SK-N-SH treated with all-trans-retinoic acid at 6 μM for 48 hours (cell line): ENCODE results near the gene LY6G5C.
A peak's percentile ranks its signal among the peaks of the same experiment; 100 is the strongest.

ENCODE experiments used
- ATAC-seq: fragments of 200-7000 bp; cut with Tn5 transposase; 3 replicates; pipeline ENCODE4 v1.9.1; 2020; ENCODE audit warnings: mild to moderate bottlenecking, moderate library complexity
- ARNTL ChIP-seq: fragments of 450-650 bp; formaldehyde crosslinking; IDR thresholded peaks from 2 replicates; pipeline ENCODE4 v1.5.0; 2020; ENCODE audit warnings: low read depth, mild to moderate bottlenecking, moderate library complexity, borderline replicate concordance
- BACH2 ChIP-seq: fragments of 250-450 bp; sonication (Bioruptor Pico); IDR thresholded peaks from 2 replicates; pipeline ENCODE4 v1.9.0; 2021; ENCODE audit warnings: mild to moderate bottlenecking, borderline replicate concordance
- CSDC2 ChIP-seq: fragments of 250-450 bp; sonication (Bioruptor Pico); IDR thresholded peaks from 2 replicates; pipeline ENCODE4 v1.5.0; 2020; ENCODE audit warnings: mild to moderate bottlenecking, moderate library complexity
- ESRRG ChIP-seq: fragments of 250-450 bp; sonication (Bioruptor Pico); IDR thresholded peaks from 2 replicates; pipeline ENCODE4 v1.6.1; 2021; ENCODE audit warnings: mild to moderate bottlenecking
- ISL1 ChIP-seq: fragments of 250-450 bp; sonication (Bioruptor Pico); IDR thresholded peaks from 2 replicates; pipeline ENCODE4 v2.1.2; 2022; ENCODE audit warnings: mild to moderate bottlenecking, moderate library complexity
- OSR1 ChIP-seq: fragments of 250-450 bp; sonication (Bioruptor Pico); IDR thresholded peaks from 2 replicates; pipeline ENCODE4 v1.8.0; 2022; ENCODE audit warnings: moderate library complexity, mild to moderate bottlenecking, inconsistent platforms
- RARB ChIP-seq: fragments of 250-450 bp; sonication (Bioruptor Pico); IDR thresholded peaks from 2 replicates; pipeline ENCODE4 v1.8.0; 2021; ENCODE audit warnings: mild to moderate bottlenecking, moderate library complexity
- SNAI2 ChIP-seq: fragments of 250-450 bp; sonication (Bioruptor Pico); IDR thresholded peaks from 2 replicates; pipeline ENCODE4 v1.5.0; 2020; ENCODE audit warnings: mild to moderate bottlenecking, moderate library complexity
- TCF4 ChIP-seq: fragments of 250-450 bp; sonication (Bioruptor Pico); IDR thresholded peaks from 2 replicates; pipeline ENCODE4 v1.8.0; 2021; ENCODE audit warnings: mild to moderate bottlenecking, moderate library complexity, borderline replicate concordance
- TOX ChIP-seq: fragments of 250-450 bp; sonication (Bioruptor Pico); IDR thresholded peaks from 2 replicates; pipeline ENCODE4 v1.8.0; 2021; ENCODE audit warnings: mild to moderate bottlenecking, moderate library complexity, borderline replicate concordance
- ZC3H10 ChIP-seq: fragments of 250-450 bp; sonication (Bioruptor Pico); IDR thresholded peaks from 2 replicates; pipeline ENCODE4 v1.5.1; 2021; ENCODE audit warnings: mild to moderate bottlenecking, moderate library complexity
- ZFP3 ChIP-seq: fragments of 250-450 bp; sonication (Bioruptor Pico); IDR thresholded peaks from 2 replicates; pipeline ENCODE4 v1.5.0; 2020; ENCODE audit warnings: mild to moderate bottlenecking, moderate library complexity
- ZFP30 ChIP-seq: fragments of 450-650 bp; formaldehyde crosslinking; IDR thresholded peaks from 2 replicates; pipeline ENCODE4 v1.5.0; 2022; ENCODE audit warnings: mild to moderate bottlenecking, moderate library complexity
- ZNF565 ChIP-seq: fragments of 450-650 bp; formaldehyde crosslinking; conservative IDR thresholded peaks from 2 replicates; pipeline ENCODE4 v1.5.0; 2020; ENCODE audit warnings: low read depth, mild to moderate bottlenecking, moderate library complexity
- ZNF70 ChIP-seq: fragments of 450-650 bp; formaldehyde crosslinking; IDR thresholded peaks from 2 replicates; pipeline ENCODE4 v1.5.0; 2020; ENCODE audit warnings: mild to moderate bottlenecking, moderate library complexity
- ZNF8 ChIP-seq: fragments of 450-650 bp; formaldehyde crosslinking; IDR thresholded peaks from 2 replicates; pipeline ENCODE4 v1.5.0; 2020; ENCODE audit warnings: mild to moderate bottlenecking, moderate library complexity
- TF ChIP-seq, protein P1 (sequence below): fragments of 250-450 bp; sonication (Bioruptor Pico); IDR thresholded peaks from 2 replicates; pipeline ENCODE4 v1.5.0; 2020; ENCODE audit warnings: mild to moderate bottlenecking, moderate library complexity
- TF ChIP-seq, protein P2 (sequence below): fragments of 250-450 bp; sonication (Bioruptor Pico); IDR thresholded peaks from 2 replicates; pipeline ENCODE4 v1.8.0; 2021; ENCODE audit warnings: low read depth, mild to moderate bottlenecking, moderate library complexity, borderline replicate concordance
- TF ChIP-seq, protein P3 (sequence below): fragments of 250-450 bp; sonication (Bioruptor Pico); IDR thresholded peaks from 2 replicates; pipeline ENCODE4 v1.5.1; 2020; ENCODE audit warnings: low read depth, mild to moderate bottlenecking, moderate library complexity

The LY6G5C gene

DNA sequence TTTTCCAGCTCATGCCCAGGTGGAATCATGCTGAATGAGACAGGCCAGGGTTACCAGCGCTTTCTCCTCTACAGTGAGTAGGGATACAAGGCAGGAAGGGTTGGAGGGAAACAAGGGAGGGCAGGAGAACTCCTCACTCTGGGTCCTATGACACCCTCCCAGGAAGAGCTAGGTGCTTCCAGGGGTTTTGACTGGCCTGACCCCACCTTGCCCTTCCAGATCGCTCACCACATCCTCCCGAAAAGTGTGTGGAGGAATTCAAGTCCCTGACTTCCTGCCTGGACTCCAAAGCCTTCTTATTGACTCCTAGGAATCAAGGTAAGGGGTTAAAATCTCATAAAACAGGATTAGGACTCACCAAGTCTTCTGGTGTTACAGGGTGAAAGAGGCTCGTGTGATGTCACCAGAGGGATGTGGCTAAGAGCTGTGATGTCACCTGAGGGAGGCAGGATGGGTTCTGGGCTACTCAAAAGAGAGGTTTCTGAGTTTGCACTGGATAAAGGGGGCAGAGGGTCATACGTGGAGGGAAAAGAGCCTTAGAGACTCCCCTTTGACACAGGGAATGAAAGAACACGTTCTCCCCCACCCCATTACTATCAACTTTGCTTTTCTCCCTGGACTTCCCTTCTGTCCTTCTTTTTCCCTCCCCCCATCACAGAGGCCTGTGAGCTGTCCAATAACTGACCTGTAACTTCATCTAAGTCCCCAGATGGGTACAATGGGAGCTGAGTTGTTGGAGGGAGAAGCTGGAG is 23.3 kb downstream of the LY6G5C start (continued):
- TF ChIP-seq, protein P1, sequence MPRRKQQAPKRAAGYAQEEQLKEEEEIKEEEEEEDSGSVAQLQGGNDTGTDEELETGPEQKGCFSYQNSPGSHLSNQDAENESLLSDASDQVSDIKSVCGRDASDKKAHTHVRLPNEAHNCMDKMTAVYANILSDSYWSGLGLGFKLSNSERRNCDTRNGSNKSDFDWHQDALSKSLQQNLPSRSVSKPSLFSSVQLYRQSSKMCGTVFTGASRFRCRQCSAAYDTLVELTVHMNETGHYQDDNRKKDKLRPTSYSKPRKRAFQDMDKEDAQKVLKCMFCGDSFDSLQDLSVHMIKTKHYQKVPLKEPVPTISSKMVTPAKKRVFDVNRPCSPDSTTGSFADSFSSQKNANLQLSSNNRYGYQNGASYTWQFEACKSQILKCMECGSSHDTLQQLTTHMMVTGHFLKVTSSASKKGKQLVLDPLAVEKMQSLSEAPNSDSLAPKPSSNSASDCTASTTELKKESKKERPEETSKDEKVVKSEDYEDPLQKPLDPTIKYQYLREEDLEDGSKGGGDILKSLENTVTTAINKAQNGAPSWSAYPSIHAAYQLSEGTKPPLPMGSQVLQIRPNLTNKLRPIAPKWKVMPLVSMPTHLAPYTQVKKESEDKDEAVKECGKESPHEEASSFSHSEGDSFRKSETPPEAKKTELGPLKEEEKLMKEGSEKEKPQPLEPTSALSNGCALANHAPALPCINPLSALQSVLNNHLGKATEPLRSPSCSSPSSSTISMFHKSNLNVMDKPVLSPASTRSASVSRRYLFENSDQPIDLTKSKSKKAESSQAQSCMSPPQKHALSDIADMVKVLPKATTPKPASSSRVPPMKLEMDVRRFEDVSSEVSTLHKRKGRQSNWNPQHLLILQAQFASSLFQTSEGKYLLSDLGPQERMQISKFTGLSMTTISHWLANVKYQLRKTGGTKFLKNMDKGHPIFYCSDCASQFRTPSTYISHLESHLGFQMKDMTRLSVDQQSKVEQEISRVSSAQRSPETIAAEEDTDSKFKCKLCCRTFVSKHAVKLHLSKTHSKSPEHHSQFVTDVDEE: no peak
- TF ChIP-seq ESRRG (CRISPR knock-in tag): no peak

DNA sequence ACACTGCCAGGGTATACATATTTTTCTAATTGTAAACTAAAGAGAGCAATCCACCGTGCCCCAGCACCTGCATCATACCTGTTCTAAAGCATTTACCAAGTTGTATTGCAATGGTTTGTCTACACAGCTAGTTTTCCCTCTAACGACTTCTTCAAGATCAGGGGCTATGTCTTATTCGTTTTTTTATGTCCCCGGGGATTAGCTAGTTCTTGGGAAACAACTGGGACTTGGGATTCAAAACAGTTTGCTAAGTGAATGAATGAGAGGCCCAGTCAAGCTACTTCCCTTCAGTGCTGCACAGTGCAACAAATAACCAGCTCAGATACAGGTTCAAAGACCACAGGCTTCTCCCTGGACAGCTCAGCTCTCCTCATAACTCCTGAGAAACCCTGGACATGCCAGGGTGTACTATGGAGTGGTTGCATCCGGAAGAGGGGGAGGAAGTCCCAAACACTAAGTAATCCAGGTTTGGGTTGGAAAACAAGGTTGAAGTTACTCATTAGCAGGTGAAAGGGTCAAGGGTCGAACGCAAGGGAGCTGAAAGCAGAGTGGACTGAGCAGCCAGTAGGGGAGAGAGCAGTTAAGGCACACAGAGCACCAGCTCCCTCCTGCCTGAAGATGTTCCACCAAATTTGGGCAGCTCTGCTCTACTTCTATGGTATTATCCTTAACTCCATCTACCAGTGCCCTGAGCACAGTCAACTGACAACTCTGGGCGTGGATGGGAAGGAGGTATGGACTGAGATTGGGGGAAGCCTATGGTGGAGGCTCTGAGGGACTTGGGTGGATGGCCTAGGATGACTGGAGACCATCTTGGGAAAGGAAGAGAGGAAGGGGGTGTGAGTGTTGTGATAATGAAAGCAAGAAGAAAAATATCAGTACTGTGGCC is 25.3 kb downstream of the LY6G5C start, which contains the start of gene APOM:
Gene APOM (plus strand): TSS at position 546 of the 889 bp plus-strand sequence. CDS start 73 bp downstream, at position 619.
- TF ChIP-seq ZNF565 (CRISPR knock-in tag) (no peak), SNAI2 (no peak), OSR1 (CRISPR knock-in tag) (no peak), ESRRG (CRISPR knock-in tag) (no peak), ZFP3 (CRISPR knock-in tag) (no peak), CSDC2 (CRISPR knock-in tag) (no peak), ARNTL (CRISPR knock-in tag) (no peak), ZNF8 (no peak), ISL1 (CRISPR knock-in tag) (no peak), BACH2 (CRISPR knock-in tag) (no peak)
- TF ChIP-seq, protein P1: no peak
- TF ChIP-seq, protein P2, sequence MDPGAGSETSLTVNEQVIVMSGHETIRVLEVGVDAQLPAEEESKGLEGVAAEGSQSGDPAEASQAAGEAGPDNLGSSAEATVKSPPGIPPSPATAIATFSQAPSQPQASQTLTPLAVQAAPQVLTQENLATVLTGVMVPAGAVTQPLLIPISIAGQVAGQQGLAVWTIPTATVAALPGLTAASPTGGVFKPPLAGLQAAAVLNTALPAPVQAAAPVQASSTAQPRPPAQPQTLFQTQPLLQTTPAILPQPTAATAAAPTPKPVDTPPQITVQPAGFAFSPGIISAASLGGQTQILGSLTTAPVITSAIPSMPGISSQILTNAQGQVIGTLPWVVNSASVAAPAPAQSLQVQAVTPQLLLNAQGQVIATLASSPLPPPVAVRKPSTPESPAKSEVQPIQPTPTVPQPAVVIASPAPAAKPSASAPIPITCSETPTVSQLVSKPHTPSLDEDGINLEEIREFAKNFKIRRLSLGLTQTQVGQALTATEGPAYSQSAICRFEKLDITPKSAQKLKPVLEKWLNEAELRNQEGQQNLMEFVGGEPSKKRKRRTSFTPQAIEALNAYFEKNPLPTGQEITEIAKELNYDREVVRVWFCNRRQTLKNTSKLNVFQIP (CRISPR knock-in tag): no peak
- ATAC-seq: no peak

DNA sequence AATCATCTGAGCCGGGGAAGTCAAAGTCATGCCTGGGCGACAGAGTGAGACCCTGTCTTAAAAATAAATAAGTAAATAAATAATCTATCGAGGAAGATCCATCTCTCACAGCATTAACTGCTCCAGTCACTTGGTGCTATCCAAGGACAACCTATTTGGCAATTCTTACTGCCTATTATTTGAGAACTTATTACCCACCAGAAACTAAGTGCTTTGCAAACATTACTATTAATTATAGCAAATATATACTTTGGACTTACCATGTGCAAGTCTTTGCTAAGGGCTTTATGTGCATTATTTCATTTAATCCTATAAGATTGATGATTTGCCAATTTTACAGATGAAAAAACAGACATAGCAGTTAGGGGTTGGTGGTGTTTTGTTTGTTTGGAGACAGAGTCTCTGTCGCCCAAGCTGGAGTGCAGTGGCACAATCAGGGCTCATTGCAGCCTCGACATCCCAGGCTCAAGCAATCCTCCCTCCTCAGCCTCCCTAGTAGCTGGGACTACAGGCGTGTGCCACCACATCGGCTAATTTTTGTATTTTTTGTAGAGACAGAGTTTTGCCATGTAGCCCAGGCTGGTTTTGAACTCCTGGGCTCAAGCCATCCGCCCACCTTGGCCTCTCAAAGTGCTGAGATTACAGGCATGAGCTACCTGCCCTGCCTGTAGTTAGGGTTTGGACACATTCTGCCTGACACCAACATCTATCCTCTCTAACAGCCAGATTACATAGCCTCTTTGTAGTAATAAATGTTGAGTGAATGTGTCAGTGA is 26.1 kb downstream of the LY6G5C start:
- TF ChIP-seq ZNF70 (CRISPR knock-in tag) (no peak), BACH2 (CRISPR knock-in tag) (no peak), ESRRG (CRISPR knock-in tag) (no peak), ZFP30 (CRISPR knock-in tag) (no peak), ARNTL (CRISPR knock-in tag) (no peak), ISL1 (CRISPR knock-in tag) (no peak), ZC3H10 (CRISPR knock-in tag) (no peak)
- ATAC-seq: no peak

DNA sequence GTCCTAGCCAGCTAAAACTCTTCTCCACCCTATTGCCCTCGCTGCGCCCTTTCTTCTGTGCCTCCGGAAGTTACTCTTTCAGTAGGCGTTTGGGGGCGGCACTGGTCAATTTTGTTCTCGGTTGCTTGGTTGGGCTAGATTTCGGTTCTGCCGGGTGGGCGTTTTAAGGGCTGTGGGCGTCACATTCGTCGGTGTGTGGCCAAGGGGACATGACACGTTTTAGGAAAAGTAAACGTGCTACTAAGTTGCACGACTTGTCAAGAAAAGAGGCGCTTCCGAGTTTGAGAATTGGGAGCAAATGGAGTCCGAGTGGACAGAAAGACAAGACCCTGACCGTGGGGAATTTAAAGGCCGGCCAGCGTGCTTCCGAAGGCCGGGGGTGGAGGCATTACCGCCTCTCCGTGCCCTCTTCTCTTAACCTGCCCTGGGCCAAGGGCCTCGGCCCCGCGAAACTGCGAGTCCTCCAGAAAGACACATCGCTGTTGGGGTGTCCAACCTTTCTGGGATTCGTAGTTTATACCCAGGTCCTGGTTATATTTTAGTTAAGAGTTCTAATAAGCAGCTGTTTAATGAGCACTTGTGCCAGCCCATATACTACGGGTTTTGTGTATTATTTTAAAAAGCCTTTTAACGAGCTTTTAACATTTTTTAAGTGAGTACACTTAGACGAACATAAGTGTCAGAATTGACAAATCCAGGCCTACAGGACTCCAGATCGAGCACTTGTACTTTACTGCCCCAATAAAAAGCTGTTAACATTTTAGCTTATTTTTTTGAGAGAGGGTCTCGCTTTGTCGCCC is 27.7 kb downstream of the LY6G5C start:
- ATAC-seq: peak; percentile 77
- TF ChIP-seq ARNTL (CRISPR knock-in tag) (no peak), TOX (CRISPR knock-in tag) (no peak), ZC3H10 (CRISPR knock-in tag) (no peak), SNAI2 (no peak), CSDC2 (CRISPR knock-in tag) (no peak), ESRRG (CRISPR knock-in tag) (no peak), OSR1 (CRISPR knock-in tag) (no peak), RARB (CRISPR knock-in tag) (no peak), TCF4 (CRISPR knock-in tag) (no peak)
- TF ChIP-seq, protein P3, sequence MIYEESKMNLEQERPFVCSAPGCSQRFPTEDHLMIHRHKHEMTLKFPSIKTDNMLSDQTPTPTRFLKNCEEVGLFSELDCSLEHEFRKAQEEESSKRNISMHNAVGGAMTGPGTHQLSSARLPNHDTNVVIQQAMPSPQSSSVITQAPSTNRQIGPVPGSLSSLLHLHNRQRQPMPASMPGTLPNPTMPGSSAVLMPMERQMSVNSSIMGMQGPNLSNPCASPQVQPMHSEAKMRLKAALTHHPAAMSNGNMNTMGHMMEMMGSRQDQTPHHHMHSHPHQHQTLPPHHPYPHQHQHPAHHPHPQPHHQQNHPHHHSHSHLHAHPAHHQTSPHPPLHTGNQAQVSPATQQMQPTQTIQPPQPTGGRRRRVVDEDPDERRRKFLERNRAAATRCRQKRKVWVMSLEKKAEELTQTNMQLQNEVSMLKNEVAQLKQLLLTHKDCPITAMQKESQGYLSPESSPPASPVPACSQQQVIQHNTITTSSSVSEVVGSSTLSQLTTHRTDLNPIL (CRISPR knock-in tag): no peak
- TF ChIP-seq, protein P1: no peak
